Central memory CD4-positive, alpha-beta T cell (primary cell): ENCODE results near the gene MLLT6.

Experiments used
- DNase-seq: peaks from one replicate; pipeline ENCODE4 v3.0.0; 2022
- total RNA-seq, 3 experiments: gene quantifications; one replicate each; lab custom pipeline; 2026; lab: John Stamatoyannopoulos, UW

Gene MLLT6
- total RNA-seq = 462 to 661 (median 621) reads per million in 3 experiments

DNA sequence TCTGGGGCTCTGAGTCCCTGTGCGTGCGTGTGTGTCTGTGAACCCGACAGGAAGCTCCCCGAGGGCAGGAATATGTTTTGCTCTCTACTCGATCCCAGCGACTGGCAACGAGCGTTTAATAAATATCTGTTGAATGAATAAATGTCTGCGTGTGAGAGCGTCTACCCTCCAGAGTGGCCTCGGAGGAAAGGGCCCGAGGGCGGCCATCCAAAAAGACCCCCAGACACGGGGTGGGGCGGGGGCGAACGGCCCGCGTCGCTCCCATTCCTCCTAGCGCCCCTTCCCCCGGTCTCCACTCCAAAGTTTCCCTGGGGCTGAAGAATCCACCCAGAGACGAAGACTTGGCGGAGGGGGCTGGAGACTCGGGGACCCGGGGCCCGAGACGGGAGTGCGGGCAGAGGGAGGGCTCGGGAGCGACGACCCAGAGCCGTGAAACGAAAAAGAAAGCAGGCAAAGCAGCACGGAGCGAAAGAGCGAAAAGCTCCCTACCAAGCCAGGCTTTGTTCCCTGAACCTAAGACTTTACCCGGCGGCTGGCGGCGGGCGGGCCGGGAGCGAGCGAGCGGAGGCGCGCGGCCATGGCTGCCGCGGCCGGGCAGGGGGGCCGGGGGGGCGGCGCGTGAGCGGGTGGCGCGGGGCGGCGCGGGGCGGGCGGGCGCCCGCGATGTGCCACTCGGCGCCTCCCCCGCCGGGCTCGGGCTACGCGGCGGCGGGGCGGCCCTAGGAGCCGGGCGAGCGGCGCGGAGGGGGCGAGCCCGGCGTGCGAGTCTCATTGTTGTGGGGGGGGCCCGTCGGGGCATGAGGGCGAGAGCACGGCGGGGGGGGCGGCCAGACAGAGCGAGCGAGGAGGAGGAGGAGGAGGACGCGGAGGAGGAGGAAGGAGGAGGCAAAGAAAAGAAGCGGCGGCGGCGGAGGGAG lies at the start of gene MLLT6:
Gene MLLT6 (plus strand): TSS at position 668 of the 917 bp plus-strand sequence. CDS start 360 bp downstream, outside the sequence.
- DNase-seq = peak; percentile 84

DNA sequence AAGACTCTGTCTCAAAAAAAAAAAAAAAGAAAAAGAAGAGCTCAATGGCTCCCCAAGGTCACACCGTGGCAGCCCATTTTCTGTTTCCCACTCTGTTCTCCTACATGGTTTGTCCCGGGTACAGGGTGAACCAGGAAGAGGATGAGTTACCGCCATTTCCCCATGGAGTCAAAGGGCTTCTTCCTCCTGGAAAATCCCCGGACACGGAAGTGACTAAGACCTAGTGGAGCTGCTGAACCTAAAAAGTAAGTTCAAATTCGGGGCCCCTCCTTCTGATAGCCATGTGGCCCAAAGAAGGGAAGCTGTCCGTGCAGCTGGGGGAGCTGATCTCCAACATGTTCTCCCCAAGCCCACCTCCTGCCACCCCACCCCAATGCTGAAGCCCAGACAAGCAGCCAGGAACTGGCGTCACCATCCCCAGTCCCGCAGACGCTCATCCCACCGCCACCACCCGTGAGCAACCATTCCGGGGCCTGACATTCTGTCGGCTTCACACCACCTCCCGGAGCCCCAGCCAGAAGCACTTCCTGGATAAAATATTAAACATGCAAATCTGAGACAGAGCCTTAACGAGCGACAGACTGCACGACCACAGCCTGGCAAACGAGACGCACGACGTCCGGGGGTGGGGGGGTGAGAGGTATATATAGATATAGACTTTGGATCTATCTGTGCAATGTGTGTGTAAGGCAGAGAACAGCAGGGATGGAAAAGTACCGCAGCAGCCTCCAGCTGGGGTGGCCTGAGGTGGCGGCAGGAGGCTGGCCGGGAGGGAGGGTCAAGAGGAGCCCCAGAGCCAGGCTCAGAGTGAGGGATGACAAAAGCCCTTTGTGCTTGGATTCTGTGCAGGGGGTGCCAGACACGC lies 47.9 kb upstream of the MLLT6 start:
- DNase-seq = no peak

GRCh38 chr17:38657824-38658740 lies 47.0 kb upstream of the MLLT6 start:
- no peak for DNase-seq

DNA sequence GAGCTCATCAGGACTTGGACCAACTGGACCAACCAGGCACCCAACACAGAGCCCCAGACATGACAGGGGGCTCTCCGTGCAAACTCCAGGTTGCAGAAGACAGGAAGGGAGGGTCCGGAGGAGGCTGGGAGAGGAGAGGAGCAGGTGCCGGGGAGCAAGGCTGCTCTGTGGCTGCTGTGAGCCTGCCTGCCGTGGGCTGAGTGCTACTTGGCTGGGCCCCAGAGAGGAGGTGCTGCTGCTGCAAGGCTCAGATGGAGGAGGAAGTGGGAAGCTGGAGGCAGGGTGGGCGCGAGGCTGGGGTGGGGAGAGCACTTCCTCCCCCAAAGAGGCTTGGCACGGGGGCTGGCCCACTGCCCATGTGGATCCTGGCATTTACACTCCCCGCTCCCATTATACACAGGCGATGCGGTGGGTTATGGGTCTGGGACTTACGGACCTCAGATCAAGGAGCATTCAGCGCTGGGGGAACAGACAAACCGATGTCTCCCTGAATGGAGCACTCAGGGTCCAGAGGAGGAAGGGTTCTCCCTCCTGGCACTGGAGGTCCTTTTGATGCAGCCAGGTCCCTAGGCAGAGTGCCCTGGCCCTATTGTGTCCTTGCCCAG lies 46.2 kb upstream of the MLLT6 start:
- no peak for DNase-seq

DNA sequence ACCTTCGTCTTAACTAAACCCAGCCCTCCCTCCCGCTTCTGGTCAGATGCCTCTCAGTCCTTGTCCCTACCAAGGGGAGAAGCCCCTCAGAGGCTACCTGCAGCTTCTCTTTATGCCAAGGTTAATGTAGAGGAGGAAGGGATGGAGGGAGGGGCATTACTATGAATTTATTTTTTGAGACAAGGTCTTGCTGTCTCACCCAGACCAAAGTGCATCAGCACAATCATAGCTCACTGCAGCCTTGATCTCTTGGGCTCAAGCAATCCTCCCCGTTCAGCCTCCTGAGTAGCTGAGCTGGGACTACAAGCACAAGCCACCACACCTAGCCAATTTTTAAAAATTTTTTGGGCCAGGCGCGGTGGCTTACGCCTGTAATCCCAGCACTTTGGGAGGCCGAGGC lies 45.7 kb upstream of the MLLT6 start:
- DNase-seq = no peak

DNA sequence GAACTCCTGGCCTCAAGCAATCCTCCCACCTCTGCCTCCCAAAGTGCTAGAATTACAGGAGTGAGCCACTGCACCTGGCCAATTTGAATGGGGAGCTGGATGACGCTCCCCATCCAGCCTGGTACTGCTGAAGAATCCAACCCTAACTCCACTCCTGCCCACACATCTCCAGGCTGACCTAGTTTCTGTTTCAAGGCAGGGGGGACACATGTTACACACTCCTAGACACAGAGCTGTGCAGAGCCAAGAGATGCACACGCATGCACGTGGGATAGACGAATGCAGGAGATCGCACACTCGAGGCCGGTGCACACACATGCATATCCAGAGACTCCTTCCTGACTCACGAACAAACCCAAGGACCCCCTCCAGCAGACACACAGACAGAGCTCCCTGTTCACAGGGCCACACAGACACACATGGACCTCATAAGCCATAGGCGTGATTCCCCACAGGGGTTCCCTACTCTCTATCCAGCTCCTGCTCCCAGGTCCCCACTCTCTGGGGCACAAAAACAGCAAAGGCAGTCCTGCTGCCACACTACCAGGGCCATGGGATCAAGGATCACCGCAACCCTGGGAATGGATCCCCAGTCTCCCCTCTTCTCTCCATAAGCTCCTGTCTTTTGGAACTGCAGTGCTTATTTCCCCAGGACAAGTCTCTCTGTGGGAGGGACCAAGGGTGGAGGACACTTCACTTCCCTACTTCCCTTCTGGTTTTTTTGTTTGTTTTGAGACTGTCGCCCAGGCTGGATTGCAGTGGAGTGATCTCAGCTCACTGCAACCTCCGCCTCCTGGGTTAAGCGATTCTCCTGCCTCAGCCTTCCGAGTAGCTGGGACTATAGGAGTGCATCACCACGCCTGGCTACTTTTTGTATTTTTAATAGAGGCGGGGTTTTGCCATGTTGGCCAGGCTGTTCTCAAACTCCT lies 44.7 kb upstream of the MLLT6 start:
- DNase-seq = no peak

GRCh38 chr17:38663125-38663751 lies 41.8 kb upstream of the MLLT6 start:
- DNase-seq = no peak

DNA sequence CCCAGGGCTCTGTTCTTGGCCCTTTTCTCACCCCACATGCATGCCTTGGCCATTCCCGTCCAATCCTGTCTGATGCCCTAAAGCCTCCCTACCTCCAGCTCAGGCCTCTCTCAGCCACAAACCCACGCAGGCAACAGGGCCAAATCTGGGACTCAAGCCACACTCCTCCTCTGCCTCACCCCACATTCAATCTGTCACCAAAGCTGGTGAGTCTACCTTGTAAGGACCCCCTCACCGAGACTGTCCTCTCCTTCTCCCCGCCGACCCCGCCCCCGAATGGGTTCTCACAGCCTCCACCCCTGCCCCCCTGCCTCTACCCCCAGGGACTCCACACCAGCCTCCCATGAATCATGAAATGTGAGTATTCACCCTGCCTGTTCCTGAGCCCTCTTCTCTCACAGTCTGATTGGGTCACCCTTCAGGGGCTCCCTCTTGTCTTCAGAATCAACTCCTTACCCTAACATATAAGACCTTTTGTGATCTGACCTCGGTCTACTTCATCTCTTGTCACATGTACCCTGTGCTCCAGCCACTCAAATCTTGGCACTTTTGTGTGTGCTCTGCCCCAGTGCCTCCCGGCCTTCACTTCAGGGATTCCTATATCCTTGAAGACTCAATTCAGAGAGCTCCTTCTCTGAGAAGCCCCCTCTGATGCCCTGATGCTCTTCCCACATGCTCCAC lies 41.0 kb upstream of the MLLT6 start:
- DNase-seq = no peak

GRCh38 chr17:38667099-38667786 lies 37.8 kb upstream of the MLLT6 start:
- DNase-seq = peak; percentile 29

GRCh38 chr17:38667787-38668122 lies 37.3 kb upstream of the MLLT6 start:
- DNase-seq = no peak

DNA sequence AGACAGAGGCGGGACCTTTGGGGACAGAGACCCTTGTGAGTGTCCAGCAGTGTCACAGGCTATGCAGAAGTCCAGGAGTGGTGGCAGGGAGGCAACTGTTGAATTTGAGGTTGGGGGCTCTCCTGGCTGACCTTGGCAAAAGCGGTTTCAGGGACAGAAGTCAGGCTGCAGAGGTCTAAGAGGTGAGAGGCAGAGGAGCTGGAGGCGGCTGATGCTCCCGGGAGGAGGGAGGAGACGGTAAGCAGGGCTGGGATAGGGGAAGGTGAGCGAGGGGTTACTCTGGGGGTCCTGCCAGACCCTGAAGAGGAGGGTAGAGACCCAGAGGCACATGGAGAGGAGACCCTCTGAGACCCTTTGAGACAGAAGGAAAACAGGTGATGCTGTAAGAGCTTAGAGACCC lies 35.6 kb upstream of the MLLT6 start:
- no peak for DNase-seq

GRCh38 chr17:38671939-38672720 lies 32.9 kb upstream of the MLLT6 start:
- DNase-seq = no peak

- DNase-seq = no peak
These were observed 32.0 kb upstream of the MLLT6 start for GRCh38 chr17:38672788-38673706.

DNA sequence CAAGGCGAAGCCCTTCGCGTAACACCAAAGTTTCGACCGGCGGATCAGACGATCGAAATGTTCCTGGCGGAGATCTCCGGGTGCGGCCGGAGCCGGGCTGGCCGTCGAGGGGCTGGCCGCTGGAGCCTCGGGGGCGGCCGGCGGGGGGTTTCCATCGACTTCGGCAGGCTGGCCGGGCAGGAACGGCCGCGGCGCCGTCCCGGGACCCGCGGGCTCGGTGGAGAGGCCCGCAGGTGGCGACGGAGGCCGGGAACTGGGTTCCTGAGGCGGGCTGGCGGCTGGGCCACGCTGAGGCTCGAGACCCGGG lies 31.4 kb upstream of the MLLT6 start:
- no peak for DNase-seq

GRCh38 chr17:38674014-38674748 lies 30.9 kb upstream of the MLLT6 start:
- DNase-seq = peak; percentile 13

- peak; percentile 76 for DNase-seq
These were observed 30.1 kb upstream of the MLLT6 start, which contains the start of gene EPOP for GRCh38 chr17:38674749-38675615. EPOP (minus strand) TSS chr17:38674957; CDS start chr17:38674495, 462 bp downstream.
